ENCODE data around the gene PRDM16. TPM values are rescaled to one million over a fixed set of nuclear protein-coding genes. Genes with fewer than 3 reads are reported as not detected.

PRDM16 gene
- total and polyA plus RNA-seq, 2 of the 13 experiments (the other 11 are each of a cell fraction or from before 2014, with no cell fraction given): 0.15 to 0.81 TPM

DNA sequence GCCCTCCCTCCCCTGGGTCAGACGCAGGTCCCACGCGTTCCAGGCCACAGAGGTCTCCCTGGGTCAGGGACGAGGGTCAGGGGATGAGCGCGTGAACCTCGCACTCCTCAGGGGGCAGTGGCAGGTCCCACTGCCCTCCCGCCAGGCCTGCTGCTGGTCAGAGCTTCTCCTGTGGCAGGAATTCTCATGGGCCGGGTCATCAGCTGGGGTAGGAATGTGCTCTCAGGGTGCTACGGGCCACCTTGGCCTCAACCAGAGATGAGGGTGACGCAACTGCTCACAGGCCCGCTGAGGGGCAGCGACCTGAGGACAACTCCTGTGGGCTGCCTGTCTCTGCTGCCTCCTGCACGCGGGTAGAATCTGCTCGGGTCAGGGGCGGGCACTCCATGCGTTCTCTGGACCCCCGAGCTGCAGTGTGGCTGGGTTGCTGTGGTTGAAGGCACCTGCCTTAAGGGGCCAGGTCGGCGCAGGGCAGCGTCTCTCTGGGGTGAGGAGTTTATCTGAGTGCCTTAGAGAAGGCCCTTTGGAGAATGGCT lies 128.8 kb downstream of the PRDM16 start (continued):
- TF ChIP-seq, protein P1, sequence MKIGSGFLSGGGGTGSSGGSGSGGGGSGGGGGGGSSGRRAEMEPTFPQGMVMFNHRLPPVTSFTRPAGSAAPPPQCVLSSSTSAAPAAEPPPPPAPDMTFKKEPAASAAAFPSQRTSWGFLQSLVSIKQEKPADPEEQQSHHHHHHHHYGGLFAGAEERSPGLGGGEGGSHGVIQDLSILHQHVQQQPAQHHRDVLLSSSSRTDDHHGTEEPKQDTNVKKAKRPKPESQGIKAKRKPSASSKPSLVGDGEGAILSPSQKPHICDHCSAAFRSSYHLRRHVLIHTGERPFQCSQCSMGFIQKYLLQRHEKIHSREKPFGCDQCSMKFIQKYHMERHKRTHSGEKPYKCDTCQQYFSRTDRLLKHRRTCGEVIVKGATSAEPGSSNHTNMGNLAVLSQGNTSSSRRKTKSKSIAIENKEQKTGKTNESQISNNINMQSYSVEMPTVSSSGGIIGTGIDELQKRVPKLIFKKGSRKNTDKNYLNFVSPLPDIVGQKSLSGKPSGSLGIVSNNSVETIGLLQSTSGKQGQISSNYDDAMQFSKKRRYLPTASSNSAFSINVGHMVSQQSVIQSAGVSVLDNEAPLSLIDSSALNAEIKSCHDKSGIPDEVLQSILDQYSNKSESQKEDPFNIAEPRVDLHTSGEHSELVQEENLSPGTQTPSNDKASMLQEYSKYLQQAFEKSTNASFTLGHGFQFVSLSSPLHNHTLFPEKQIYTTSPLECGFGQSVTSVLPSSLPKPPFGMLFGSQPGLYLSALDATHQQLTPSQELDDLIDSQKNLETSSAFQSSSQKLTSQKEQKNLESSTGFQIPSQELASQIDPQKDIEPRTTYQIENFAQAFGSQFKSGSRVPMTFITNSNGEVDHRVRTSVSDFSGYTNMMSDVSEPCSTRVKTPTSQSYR (CRISPR knock-in tag; IDR thresholded peaks at IDR 0.05; ENCODE audit: borderline replicate concordance): no peak
- TF ChIP-seq ZNF235 (CRISPR knock-in tag; IDR thresholded peaks at IDR 0.05; ENCODE audit: borderline replicate concordance): no peak
- no peak for TF ChIP-seq ZFAT (CRISPR knock-in tag; conservative IDR thresholded peaks at IDR 0.05)
- no peak for TF ChIP-seq ZNF160 (CRISPR knock-in tag; IDR thresholded peaks at IDR 0.05)
- TF ChIP-seq FOXC1 (CRISPR knock-in tag; IDR thresholded peaks at IDR 0.05; ENCODE audit: borderline replicate concordance): peak; percentile 49; the same call in 1 of the 2 replicates
- TF ChIP-seq, protein P2, sequence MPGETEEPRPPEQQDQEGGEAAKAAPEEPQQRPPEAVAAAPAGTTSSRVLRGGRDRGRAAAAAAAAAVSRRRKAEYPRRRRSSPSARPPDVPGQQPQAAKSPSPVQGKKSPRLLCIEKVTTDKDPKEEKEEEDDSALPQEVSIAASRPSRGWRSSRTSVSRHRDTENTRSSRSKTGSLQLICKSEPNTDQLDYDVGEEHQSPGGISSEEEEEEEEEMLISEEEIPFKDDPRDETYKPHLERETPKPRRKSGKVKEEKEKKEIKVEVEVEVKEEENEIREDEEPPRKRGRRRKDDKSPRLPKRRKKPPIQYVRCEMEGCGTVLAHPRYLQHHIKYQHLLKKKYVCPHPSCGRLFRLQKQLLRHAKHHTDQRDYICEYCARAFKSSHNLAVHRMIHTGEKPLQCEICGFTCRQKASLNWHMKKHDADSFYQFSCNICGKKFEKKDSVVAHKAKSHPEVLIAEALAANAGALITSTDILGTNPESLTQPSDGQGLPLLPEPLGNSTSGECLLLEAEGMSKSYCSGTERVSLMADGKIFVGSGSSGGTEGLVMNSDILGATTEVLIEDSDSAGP (CRISPR knock-in tag; IDR thresholded peaks at IDR 0.05; ENCODE audit: borderline replicate concordance): peak; percentile 69; the same call in 1 of the 2 replicates
- no peak for TF ChIP-seq RBAK (CRISPR knock-in tag; IDR thresholded peaks at IDR 0.05)
- TF ChIP-seq HNRNPH1 (optimal IDR thresholded peaks at IDR 0.05; ENCODE audit: low read depth, low read length): no peak
- TF ChIP-seq ATRX (CRISPR knock-in tag; IDR thresholded peaks at IDR 0.05; ENCODE audit: borderline replicate concordance): no peak
- no peak for TF ChIP-seq KDM4B (CRISPR knock-in tag; IDR thresholded peaks at IDR 0.05)
- no peak for TF ChIP-seq ARNT (IDR thresholded peaks at IDR 0.05)
- no peak for TF ChIP-seq PHF5A (CRISPR knock-in tag; IDR thresholded peaks at IDR 0.05; ENCODE audit: low read depth, unreplicated experiment)
- no peak for TF ChIP-seq ZNF354B (CRISPR knock-in tag; IDR thresholded peaks at IDR 0.05)
- TF ChIP-seq ZNF124 (CRISPR knock-in tag; IDR thresholded peaks at IDR 0.05): no peak
- TF ChIP-seq ZFP36 (IDR thresholded peaks at IDR 0.05; ENCODE audit: borderline replicate concordance, low read depth, low read length, partially characterized antibody): no peak
- no peak for TF ChIP-seq ZNF232 (CRISPR knock-in tag; IDR thresholded peaks at IDR 0.05; ENCODE audit: borderline replicate concordance)
- no peak for TF ChIP-seq MIXL1 (CRISPR knock-in tag; IDR thresholded peaks at IDR 0.05)
- TF ChIP-seq ZNF841 (CRISPR knock-in tag; IDR thresholded peaks at IDR 0.05; ENCODE audit: borderline replicate concordance): no peak
- no peak for TF ChIP-seq GZF1 (CRISPR knock-in tag; IDR thresholded peaks at IDR 0.05)
- no peak for TF ChIP-seq JDP2 (CRISPR knock-in tag; IDR thresholded peaks at IDR 0.05; ENCODE audit: borderline replicate concordance)
- TF ChIP-seq NFYC (CRISPR knock-in tag; IDR thresholded peaks at IDR 0.05): no peak
- TF ChIP-seq SMAD3 (CRISPR knock-in tag; IDR thresholded peaks at IDR 0.05): 0 out of 2 replicates have a peak, but pooled peaks have one; percentile 46
- no peak for TF ChIP-seq POLR2AphosphoS5 (IDR thresholded peaks at IDR 0.05; ENCODE audit: low read depth, low read length)
- TF ChIP-seq ZNF768 (CRISPR knock-in tag; IDR thresholded peaks at IDR 0.05): no peak
- TF ChIP-seq NFIB (CRISPR knock-in tag; IDR thresholded peaks at IDR 0.05; ENCODE audit: borderline replicate concordance): no peak
- no peak for TF ChIP-seq NONO (IDR thresholded peaks at IDR 0.05)
- TF ChIP-seq NONO (CRISPR knock-in tag; conservative IDR thresholded peaks at IDR 0.05): 0 out of 2 replicates have a peak, but pooled peaks have one; percentile 37
- peak; percentile 44 for TF ChIP-seq MED1 (CRISPR knock-in tag; IDR thresholded peaks at IDR 0.05)
- TF ChIP-seq TBX2 (CRISPR knock-in tag; IDR thresholded peaks at IDR 0.05; ENCODE audit: borderline replicate concordance): no peak; the same call in 1 of the 2 replicates
